SIG-M5 (cell line): ENCODE results near the gene PKM.
"Not testable (repeated sequence)": the region's sequence is repeated elsewhere in the genome, so short reads cannot be mapped to it uniquely, and the experiment has no call there.

Experiments
- DNase-seq: peaks from one replicate; lab custom pipeline; 2025; lab: John Stamatoyannopoulos, UW

PKM gene

GRCh38 chr15:72176159-72176558, 54.8 kb downstream of the PKM start:
- no peak for DNase-seq

DNA sequence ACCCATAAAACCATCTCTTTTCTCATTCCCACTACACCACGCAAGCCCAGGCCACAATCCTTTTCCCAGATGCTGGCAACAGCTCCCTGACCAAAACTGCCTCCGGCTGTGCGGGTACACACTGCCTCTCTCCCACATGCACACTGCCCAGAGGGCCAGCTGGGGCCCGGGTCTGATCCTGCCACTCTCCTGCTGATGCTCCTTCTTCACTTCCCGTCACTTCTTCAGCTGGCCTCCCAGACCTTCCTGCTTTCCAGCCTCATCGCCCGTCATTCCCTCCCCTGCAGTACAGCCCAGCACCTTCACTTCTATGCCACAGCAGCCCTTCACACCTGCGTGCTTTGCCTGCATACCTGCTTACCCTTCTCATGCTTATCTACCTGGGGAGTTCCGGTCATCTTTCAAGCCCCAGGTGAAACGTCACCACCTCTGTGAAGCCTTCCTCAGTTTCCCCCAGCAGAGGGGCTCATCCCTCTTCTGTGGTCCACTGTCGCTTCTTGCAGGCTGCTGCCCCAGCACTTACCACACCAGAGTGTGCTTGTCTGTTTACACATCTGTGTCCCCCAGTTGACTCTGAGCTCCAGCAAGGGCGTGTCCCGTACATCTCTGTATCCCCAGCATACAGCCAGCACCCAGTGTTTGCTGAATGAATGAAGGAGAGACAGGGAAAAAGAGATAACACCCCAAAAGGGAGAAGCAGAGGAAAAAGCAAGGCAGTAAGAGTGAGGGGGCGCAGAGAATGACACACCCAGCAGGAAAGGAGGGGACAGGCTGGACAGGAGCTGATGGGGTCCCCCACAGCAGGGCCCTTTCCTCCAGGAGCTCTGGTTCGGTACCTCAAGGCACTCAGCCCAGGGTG, 55.6 kb downstream of the PKM start:
- no peak for DNase-seq

DNA sequence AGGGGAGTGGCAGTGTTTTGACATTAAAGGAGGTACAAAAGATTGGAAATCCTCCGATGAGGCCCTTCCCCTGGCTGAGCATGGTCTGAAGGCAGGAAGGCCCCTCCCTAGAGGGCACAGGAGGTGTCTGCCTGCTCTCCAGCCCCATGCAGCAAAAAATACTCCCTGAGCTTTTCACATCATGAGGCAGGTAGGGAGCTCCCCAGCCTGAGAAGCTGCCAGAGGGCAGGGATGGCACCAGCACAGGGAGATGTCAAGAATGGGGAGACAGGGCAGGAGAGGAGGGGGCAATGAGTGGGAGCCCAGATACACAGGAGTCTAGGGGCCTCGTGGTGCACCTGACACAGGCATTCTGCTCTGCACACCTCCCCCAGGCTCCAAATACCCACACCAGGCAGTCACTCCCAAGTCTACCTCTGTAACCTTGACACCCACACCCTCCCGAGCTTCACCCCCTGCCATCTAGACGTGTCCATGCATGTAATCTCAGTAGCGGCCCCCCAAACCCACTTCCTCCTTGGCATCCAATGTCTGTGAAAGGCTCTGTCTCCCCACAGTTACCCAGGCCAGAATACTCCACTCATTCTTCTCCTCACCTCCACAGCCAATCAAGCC, 56.3 kb downstream of the PKM start:
- DNase-seq = no peak

GRCh38 chr15:72173864-72174550, 57.0 kb downstream of the PKM start:
- DNase-seq = no peak

- DNase-seq = no peak
Observed at GRCh38 chr15:72173401-72173800, 57.6 kb downstream of the PKM start.

DNA sequence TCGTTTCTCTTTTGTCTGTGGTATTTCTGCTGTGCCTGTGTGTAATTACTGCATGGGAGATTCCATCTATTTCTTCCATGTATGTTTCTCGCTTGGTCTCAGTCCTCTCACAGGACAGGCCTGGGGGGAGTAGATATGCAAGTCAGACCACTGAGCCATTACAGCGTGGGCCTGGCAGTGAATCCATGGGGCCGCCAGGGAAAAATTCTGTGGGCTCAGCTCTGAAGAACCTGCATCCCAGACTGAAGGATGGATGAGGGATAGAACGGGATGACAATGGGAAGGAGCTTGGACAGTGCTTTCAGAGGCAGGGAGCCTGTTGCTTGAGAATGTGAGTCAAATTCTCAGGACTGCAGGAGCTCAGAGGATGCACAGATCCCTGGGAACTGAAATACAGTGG, 58.2 kb downstream of the PKM start:
- no peak for DNase-seq

DNA sequence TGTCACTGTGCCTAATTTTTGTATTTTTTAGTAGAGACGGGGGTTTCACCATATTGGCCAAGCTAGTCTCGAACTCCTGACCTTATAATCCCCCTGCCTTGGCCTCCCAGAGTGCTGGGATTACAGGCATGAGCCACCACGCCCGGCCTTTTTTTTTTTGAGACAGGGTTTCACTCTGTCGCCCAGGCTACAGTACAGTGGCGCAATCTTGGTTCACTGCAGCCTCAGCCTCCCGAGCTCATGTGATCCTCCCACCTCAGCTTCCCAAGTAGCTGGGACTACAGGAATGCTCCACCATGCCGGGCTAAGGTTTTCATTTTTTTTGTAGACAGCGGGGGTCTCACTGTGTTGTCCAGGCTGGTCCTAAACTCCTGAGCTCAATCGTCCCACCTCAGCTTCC, 59.0 kb downstream of the PKM start:
- DNase-seq = not testable (repeated sequence)

DNA sequence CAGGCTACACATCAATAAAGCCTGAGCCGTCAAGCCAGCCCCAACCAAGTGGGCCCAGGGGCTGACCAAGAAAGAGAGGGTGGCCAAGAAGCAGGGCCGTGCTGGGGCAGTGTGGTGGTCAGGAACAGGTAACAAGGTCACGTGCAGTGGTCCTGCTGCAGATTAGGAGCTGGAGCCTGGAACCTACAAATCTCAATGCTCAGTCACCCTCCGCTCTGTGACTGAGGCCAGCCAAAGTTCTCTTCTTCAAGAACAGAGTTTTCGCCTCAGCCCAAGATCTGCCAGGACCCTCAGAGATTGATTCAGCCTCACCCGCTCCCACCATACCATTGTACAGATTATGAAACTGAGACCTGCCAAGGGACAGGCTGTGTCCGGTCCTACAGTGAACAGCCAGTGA, 60.3 kb downstream of the PKM start:
- no peak for DNase-seq

GRCh38 chr15:72169921-72170611, 60.9 kb downstream of the PKM start:
- DNase-seq = no peak

DNA sequence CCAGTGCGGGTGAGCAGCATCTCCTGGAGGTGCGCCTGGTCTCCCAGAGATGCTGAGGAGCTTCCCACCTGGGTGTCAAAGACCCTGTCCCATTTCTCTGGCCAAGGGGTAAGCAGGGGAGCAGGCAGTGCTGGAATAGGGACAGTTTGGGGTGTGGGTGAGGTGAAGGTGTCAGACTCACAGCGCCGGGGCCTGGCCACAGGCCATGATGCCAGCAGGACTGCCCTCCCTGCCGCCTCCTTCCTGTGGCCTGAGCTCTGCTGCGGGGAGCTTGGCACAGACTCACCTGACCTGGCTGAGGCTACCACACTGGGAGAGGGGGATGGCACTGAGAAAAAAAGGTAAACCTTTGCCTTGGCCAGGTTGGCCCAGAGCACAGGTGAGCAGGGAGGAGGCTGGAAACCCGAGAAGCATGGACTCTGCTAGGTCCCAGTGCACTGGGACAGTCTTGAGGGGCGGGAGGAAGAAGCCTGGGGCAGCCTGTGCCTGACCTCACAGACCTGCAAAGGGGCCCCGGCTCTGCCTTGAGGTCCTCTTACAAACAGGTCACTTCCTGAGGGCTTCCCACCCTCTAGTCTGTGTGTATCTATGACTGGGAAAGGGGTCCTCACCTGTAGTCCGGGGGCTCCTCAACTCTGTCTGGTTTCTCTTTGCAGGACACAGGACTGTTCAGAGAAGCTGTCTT, 61.6 kb downstream of the PKM start:
- no peak for DNase-seq

DNA sequence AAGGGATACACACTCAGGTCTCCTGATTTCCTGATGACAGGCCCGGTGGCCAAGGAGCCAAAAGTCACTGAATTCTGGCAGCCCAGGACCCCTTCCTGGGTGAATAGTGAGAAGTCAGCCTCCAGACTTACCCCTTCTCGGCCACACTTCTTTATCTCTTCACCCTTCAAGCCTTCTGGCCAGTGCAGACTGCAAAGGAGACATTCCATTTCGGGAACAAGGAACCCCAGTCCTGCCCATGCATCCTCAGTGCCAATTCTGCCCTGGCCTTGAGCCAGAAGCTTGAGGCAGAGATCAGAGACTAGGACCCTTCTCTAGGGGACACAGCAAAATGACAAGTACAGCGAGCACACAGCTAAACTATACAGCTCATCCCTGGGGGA, 62.2 kb downstream of the PKM start:
- DNase-seq = no peak

DNA sequence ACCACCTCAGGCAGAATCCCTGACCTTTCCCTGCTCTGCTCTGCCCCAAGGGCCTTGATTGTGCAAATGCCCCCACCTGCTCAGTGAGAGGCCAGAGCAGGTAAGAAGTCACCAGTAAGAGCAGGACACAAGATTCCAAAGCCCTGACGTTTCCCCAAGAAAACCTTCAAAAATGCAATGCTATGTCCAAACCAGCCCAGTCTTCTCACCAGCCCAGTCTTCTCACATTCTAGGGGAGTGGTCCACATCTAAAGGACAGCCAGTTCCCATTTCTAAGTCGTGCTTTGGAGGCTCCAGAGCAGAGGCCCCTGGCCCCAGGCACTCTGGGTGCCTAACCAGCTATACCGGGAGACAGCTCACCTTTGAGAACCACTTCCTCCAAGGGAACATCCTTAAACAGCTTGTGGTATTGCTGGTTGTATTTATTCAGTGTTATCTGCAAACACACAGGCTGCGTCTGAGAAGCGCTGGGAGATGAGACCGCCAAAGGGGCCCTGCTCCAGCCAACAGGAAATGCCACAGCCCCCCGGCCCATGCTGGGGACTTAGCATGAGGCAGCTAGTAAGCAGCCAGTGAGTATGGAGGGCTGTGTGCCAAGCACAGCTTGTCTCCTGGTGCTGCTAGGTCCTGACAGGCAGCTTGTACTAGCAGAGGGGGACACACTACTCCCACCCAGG, 62.7 kb downstream of the PKM start:
- no peak for DNase-seq

- DNase-seq = no peak
Observed at GRCh38 chr15:72167445-72167844, 63.5 kb downstream of the PKM start.

DNA sequence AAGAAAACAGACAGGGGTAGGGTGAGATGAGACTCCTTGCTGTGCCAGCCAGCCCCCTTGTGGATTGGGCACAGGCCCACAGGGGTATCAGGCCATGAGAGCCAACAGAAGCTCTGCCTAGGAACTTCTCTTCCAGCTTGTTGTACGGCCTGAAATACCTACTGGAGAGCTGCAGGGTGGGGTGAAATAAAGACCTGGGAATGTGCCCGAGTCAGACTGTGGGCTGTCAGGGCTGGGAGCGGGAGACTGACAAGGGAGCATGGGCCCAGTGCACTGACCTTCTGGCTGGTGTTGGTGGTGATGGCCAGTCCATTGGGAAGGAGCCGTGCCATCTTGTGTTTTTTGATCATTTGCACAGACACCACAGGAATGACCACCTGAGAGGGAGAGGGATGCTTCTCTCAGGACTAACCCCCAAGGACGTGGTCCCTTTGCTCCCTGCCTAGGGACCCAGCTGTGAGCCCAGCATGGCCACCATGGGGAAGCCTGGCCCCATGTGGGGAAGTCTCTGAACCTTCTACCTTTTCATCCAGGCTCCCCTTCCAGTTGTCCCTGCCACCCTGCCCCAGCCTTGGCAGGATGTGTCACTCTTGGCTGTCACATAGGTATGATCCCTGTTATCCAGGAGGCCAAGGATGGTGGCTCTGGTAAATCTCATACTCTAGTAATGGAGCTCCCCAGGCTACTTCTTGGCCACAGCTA, 64.1 kb downstream of the PKM start:
- no peak for DNase-seq

DNA sequence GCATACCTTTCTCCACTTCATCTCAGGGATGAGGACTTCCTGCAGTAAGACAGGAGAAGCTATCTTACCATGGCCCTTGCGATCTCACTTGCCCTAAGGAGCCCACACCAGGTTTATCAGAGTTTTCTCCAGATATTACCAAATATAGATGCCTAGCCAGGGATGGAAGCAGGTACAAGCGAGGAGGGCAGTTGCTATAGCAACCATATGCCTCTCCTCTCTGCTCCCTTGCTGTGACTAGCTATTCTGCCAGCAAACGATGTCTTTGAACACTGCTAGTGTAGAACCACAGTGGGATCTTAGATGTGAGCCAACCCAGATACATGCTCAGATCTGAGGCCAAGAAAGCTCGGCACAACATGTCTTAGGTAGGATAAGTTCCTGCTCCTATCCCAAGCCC, 67.3 kb downstream of the PKM start:
- no peak for DNase-seq

GRCh38 chr15:72162569-72162968, 68.4 kb downstream of the PKM start:
- DNase-seq = no peak

DNA sequence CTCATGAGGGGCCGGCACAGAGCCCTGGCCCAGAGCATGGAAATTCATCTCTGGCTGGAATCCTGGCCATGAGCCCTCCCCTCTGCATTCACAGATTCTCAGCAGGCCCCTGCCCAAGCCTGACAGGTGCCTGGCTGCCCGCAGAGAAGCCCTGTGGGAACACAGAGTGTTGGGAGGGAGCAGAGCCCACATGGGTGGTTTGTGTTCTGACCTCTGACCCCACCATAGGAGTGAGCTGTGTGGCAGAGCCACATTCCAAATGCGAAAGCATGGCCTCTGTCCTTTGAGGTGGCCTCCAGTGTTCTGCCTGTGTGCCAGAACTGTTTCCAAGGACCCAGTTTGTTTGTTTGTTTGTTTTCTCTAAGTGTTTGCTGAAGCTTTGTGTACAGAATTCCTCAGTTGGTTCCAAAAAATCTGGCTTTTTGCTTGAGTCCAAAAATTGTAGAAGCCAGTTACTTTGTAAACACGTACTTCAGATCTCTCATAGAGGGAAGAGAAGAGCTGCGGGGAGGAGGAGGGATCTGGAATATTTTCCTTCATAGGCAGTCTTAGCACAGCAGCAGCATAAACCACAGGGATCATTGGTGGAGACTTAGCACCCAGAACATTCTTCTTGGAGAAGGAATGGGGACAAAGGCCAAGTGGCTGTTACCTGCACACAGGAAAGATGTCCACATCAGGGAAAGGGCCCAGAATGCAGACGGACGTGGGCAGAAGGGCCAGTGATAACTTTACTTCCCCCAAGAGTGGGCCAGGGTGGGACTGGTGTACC, 69.4 kb downstream of the PKM start:
- DNase-seq = no peak

DNA sequence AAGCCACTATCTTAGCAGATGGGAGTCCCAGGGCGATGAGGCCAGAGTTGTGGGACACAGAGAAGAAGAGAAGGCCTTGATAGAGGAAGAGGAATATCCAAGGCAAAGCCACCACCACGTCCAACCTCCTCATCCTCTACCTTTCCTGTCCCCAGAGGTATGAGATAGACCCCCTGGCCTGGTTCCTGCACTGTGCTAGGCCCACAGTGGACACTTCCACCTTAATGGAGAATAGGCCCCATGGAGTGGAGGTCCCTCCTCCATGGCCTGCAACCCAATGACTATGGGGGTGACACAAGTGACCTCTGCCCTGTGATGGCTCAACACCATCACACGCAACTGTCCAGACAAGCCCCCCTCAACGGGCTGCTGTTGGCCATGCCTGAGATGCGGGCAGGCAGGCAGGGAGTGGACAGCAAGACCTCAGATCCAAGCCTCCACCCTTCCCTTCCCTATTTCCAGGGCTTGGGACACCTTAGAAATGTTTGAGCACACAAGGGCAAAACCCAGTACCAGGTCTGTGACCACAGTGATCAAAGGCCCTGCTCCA, 70.2 kb downstream of the PKM start:
- DNase-seq = no peak

DNA sequence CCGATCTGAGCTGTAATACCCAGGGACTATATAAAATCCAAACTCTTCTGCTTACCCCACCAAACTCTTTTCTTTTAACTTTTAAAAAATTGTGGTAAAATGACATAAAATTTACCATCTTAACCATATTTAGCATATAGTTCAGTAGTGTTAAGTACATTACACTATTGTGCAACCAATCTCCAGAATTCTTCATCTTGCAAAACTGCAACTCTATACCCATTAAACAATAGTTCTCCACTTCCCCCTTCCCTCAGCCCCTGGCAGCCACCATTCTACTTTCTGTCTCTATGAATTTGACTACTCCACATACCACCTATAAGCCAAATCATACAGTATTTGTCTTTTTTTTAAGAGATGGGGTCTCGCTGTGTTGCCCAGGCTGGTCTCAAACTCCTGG, 74.1 kb downstream of the PKM start:
- DNase-seq = no peak
